BLaER1 treated with 17β-estradiol and CSF1 and Interleukin-3, amounts not matched to agents 10 nM and 100 nM (cell line): ENCODE data around the gene UNKL.

Source experiments
- H3K27ac ChIP-seq, 11 experiments: shearing (Covaris generic); formaldehyde crosslinking; 2 replicates each; pipeline ENCODE4 v1.8.1; 2022
- H3K27me3 ChIP-seq, 11 experiments: shearing (Covaris generic); formaldehyde crosslinking; 2 replicates each; pipeline ENCODE4 v1.8.1; 2022
- H3K36me3 ChIP-seq, 11 experiments: shearing (Covaris generic); formaldehyde crosslinking; 2 replicates each; pipeline ENCODE4 v1.8.1; 2022
- H3K4me1 ChIP-seq, 10 experiments: shearing (Covaris generic); formaldehyde crosslinking; 2 replicates each; pipeline ENCODE4 v1.8.1; 2022
- H3K4me2 ChIP-seq, 11 experiments: shearing (Covaris generic); formaldehyde crosslinking; 2 replicates each; pipeline ENCODE4 v1.8.1; 2022
- H3K4me3 ChIP-seq, 10 experiments: shearing (Covaris generic); formaldehyde crosslinking; 2 replicates each; pipeline ENCODE4 v1.8.1; 2022
- H3K9ac ChIP-seq, 11 experiments: shearing (Covaris generic); formaldehyde crosslinking; 2 replicates each; pipeline ENCODE4 v1.8.1; 2022
- H3K9me3 ChIP-seq, 11 experiments: shearing (Covaris generic); formaldehyde crosslinking; replicated peaks in 1 of 11; 2 replicates each; pipeline ENCODE4 v1.8.1; 2022
- H4K20me1 ChIP-seq, 11 experiments: shearing (Covaris generic); formaldehyde crosslinking; 2 replicates each; pipeline ENCODE4 v1.8.1; 2022
- Cebpa-rat ChIP-seq, 11 experiments: shearing (Covaris generic); IDR thresholded peaks; 2 replicates each; pipeline ENCODE4 v1.8.1; 2022

UNKL gene

GRCh38 chr16:1367486-1368174 is 46.9 kb downstream of the UNKL start:
- TF ChIP-seq Cebpa-rat (IDR thresholded peaks at IDR 0.05): no peak
- Histone ChIP-seq H3K9ac (no peak overlapping the region), H3K27ac (no peak overlapping the region), H3K27me3 (no peaks in the 10 kb centered on the region), H3K4me2 (no peak overlapping the region), H3K36me3 (peaks cover 55 to 87% (median 68%) of the 10 kb centered on the region in 11 experiments), H3K4me3 (no peak overlapping the region), H3K4me1 (peaks cover 0 to 16% (median 2%) of the 10 kb centered on the region in 10 experiments; a peak in 5 of 20 replicates), H4K20me1 (peaks cover 26 to 79% (median 65%) of the 10 kb centered on the region in 11 experiments), H3K9me3 (no peaks in the 10 kb centered on the region)

- H3K4me1 ChIP-seq: peaks cover 0 to 16% (median 2%) of the 10 kb centered on the region in 10 experiments; a peak in 5 of 20 replicates
- H3K36me3 ChIP-seq: peaks cover 63 to 89% (median 76%) of the 10 kb centered on the region in 11 experiments
- TF ChIP-seq Cebpa-rat (IDR thresholded peaks at IDR 0.05): no peak
- no peaks in the 10 kb centered on the region for H3K27me3 ChIP-seq
- no peak overlapping the region for H3K4me3 ChIP-seq
- no peak overlapping the region for H3K27ac ChIP-seq
- H3K9ac ChIP-seq: 0 out of 22 replicates have a peak overlapping the region, but pooled peaks of 1 of the 11 experiments have one; percentile 33
- no peak overlapping the region for H3K4me2 ChIP-seq
- H4K20me1 ChIP-seq: peaks cover 34 to 80% (median 71%) of the 10 kb centered on the region in 11 experiments
- no peaks in the 10 kb centered on the region for H3K9me3 ChIP-seq
Measured at GRCh38 chr16:1366712-1367299, 47.7 kb downstream of the UNKL start.

- no peaks in the 10 kb centered on the region for H3K9me3 ChIP-seq
- TF ChIP-seq Cebpa-rat (IDR thresholded peaks at IDR 0.05): no peak
- H3K4me2 ChIP-seq: no peak overlapping the region
- no peak overlapping the region for H3K4me3 ChIP-seq
- peaks cover 68 to 90% (median 75%) of the 10 kb centered on the region in 11 experiments for H3K36me3 ChIP-seq
- H3K9ac ChIP-seq: peak overlapping the region in 3 of 11 experiments; percentile 9 to 49 (median 17); a peak in 1 of 22 replicates
- H4K20me1 ChIP-seq: peaks cover 34 to 80% (median 69%) of the 10 kb centered on the region in 11 experiments
- no peaks in the 10 kb centered on the region for H3K27me3 ChIP-seq
- H3K27ac ChIP-seq: no peak overlapping the region
- H3K4me1 ChIP-seq: peaks cover 0 to 16% (median 2%) of the 10 kb centered on the region in 10 experiments; a peak in 5 of 20 replicates
Measured at GRCh38 chr16:1366060-1366711, 48.3 kb downstream of the UNKL start.

GRCh38 chr16:1364510-1364909 is 50.0 kb downstream of the UNKL start:
- Histone ChIP-seq H3K9me3 (no peaks in the 10 kb centered on the region), H4K20me1 (peaks cover 40 to 81% (median 75%) of the 10 kb centered on the region in 11 experiments), H3K36me3 (peaks cover 74 to 93% (median 79%) of the 10 kb centered on the region in 11 experiments), H3K9ac (no peak overlapping the region), H3K4me3 (no peak overlapping the region), H3K27ac (no peak overlapping the region), H3K4me2 (no peak overlapping the region), H3K4me1 (peaks cover 0 to 16% (median 2%) of the 10 kb centered on the region in 10 experiments; a peak in 5 of 20 replicates), H3K27me3 (no peaks in the 10 kb centered on the region)
- TF ChIP-seq Cebpa-rat (IDR thresholded peaks at IDR 0.05): no peak

GRCh38 chr16:1363501-1364041 is 50.9 kb downstream of the UNKL start:
- no peak overlapping the region for H3K4me2 ChIP-seq
- H3K4me1 ChIP-seq: peaks cover 0 to 16% (median 3%) of the 10 kb centered on the region in 10 experiments; a peak in 6 of 20 replicates
- no peak for TF ChIP-seq Cebpa-rat (IDR thresholded peaks at IDR 0.05)
- H3K27ac ChIP-seq: no peak overlapping the region
- H3K9ac ChIP-seq: no peak overlapping the region
- H3K4me3 ChIP-seq: no peak overlapping the region
- peaks cover 45 to 91% (median 83%) of the 10 kb centered on the region in 11 experiments for H4K20me1 ChIP-seq
- H3K9me3 ChIP-seq: no peaks in the 10 kb centered on the region
- no peaks in the 10 kb centered on the region for H3K27me3 ChIP-seq
- peaks cover 83 to 93% (median 86%) of the 10 kb centered on the region in 11 experiments for H3K36me3 ChIP-seq

GRCh38 chr16:1362807-1363206 is 51.7 kb downstream of the UNKL start:
- H3K4me1 ChIP-seq: peaks cover 0 to 22% (median 6%) of the 10 kb centered on the region in 10 experiments; a peak in 9 of 20 replicates
- no peak overlapping the region for H3K4me2 ChIP-seq
- TF ChIP-seq Cebpa-rat (IDR thresholded peaks at IDR 0.05): no peak
- no peak overlapping the region for H3K27ac ChIP-seq
- no peak overlapping the region for H3K9ac ChIP-seq
- H3K9me3 ChIP-seq: no peaks in the 10 kb centered on the region
- H3K36me3 ChIP-seq: peaks cover 80 to 96% (median 88%) of the 10 kb centered on the region in 11 experiments
- H4K20me1 ChIP-seq: peaks cover 52 to 95% (median 91%) of the 10 kb centered on the region in 11 experiments
- no peaks in the 10 kb centered on the region for H3K27me3 ChIP-seq
- H3K4me3 ChIP-seq: no peak overlapping the region

GRCh38 chr16:1361685-1362360 is 52.7 kb downstream of the UNKL start:
- Histone ChIP-seq H3K4me1 (peaks cover 0 to 20% (median 6%) of the 10 kb centered on the region in 10 experiments; a peak in 9 of 20 replicates), H3K4me2 (no peak overlapping the region), H3K36me3 (peaks cover 74 to 90% (median 82%) of the 10 kb centered on the region in 11 experiments), H3K9ac (no peak overlapping the region), H3K27ac (no peak overlapping the region), H3K4me3 (no peak overlapping the region), H3K27me3 (no peaks in the 10 kb centered on the region), H4K20me1 (peaks cover 57 to 99% (median 98%) of the 10 kb centered on the region in 11 experiments), H3K9me3 (no peaks in the 10 kb centered on the region)
- no peak for TF ChIP-seq Cebpa-rat (IDR thresholded peaks at IDR 0.05)

- TF ChIP-seq Cebpa-rat (IDR thresholded peaks at IDR 0.05): no peak
- Histone ChIP-seq H3K4me2 (peak overlapping the region in 1 of 11 experiments; percentile 4; a peak in 1 of 22 replicates), H3K9ac (no peak overlapping the region), H3K4me1 (peaks cover 6 to 33% (median 12%) of the 10 kb centered on the region in 10 experiments), H4K20me1 (peaks cover 53 to 100% (median 99%) of the 10 kb centered on the region in 11 experiments), H3K27me3 (no peaks in the 10 kb centered on the region), H3K9me3 (no peaks in the 10 kb centered on the region), H3K27ac (no peak overlapping the region), H3K36me3 (peaks cover 37 to 52% (median 48%) of the 10 kb centered on the region in 11 experiments), H3K4me3 (no peak overlapping the region)
Measured at GRCh38 chr16:1357906-1358566, 56.5 kb downstream of the UNKL start.
